ENCODE results near the gene PRMT1.

DNA sequence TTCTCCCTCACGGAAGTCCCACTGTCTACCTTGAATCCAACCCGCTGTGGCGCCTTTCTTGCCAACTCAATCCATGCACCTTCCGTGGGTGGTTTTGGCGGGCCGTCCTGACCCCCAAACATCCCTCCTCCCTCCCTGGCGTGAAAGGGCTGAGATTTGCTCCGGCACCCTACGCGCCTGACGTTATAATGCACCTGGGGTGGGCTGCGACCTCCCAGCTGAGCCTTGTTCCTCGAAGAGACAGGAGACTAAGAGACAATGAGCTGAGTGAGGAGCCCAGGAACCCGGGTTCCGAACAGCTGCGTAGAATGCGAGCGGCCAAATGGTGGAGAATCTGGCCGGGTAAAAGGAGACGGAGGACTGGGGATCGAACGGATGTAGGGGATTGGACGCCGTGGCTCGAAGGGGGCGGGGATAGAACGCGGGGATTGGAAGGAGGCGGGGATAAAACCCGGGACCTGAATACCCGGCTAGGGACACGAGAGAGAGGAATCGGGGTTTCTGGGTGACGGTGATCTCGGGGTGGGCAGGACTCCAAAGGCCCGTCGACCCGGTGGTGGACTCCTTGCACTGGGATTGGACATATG, 13.7 kb downstream of the PRMT1 start, which contains the start of gene CPT1C:
- TF ChIP-seq POLR2A (IDR thresholded peaks at IDR 0.05), result no peak
- TF ChIP-seq, protein P1, sequence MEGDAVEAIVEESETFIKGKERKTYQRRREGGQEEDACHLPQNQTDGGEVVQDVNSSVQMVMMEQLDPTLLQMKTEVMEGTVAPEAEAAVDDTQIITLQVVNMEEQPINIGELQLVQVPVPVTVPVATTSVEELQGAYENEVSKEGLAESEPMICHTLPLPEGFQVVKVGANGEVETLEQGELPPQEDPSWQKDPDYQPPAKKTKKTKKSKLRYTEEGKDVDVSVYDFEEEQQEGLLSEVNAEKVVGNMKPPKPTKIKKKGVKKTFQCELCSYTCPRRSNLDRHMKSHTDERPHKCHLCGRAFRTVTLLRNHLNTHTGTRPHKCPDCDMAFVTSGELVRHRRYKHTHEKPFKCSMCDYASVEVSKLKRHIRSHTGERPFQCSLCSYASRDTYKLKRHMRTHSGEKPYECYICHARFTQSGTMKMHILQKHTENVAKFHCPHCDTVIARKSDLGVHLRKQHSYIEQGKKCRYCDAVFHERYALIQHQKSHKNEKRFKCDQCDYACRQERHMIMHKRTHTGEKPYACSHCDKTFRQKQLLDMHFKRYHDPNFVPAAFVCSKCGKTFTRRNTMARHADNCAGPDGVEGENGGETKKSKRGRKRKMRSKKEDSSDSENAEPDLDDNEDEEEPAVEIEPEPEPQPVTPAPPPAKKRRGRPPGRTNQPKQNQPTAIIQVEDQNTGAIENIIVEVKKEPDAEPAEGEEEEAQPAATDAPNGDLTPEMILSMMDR (IDR thresholded peaks at IDR 0.05), result no peak

Data from Peyer's patch (tissue), 4 donors.